ENCODE results near the gene GPATCH1.
"Not testable (repeated sequence)": the region's sequence is repeated elsewhere in the genome, so short reads cannot be mapped to it uniquely, and the experiment has no call there.

GPATCH1 gene

GRCh38 chr19:33118643-33119042 lies 37.7 kb downstream of the GPATCH1 start:
- no peak for DNase-seq (ENCODE audit: low spot score)

GRCh38 chr19:33124207-33125098 lies 43.5 kb downstream of the GPATCH1 start:
- no peak for DNase-seq (ENCODE audit: low spot score)

GRCh38 chr19:33125929-33126388 lies 45.0 kb downstream of the GPATCH1 start:
- DNase-seq (ENCODE audit: low spot score) = peak; percentile 78

GRCh38 chr19:33126712-33127111 lies 45.7 kb downstream of the GPATCH1 start:
- DNase-seq (ENCODE audit: low spot score) = not testable (repeated sequence)

- no peak for DNase-seq (ENCODE audit: low spot score)
Observed at GRCh38 chr19:33129901-33130300, 48.9 kb downstream of the GPATCH1 start.

- no peak for DNase-seq (ENCODE audit: low spot score)
Observed at GRCh38 chr19:33130433-33130832, 49.5 kb downstream of the GPATCH1 start.

GRCh38 chr19:33132021-33132420 lies 51.0 kb downstream of the GPATCH1 start, which contains the start of gene WDR88:
TSS of gene WDR88 (plus strand) at chr19:33132114. CDS start at chr19:33132170, 56 bp downstream.
- no peak for DNase-seq (ENCODE audit: low spot score)

- DNase-seq (ENCODE audit: low spot score) = no peak
Observed at GRCh38 chr19:33132425-33132824, 51.4 kb downstream of the GPATCH1 start.

GRCh38 chr19:33133438-33134031 lies 52.6 kb downstream of the GPATCH1 start:
- DNase-seq (ENCODE audit: low spot score) = no peak

- no peak for DNase-seq (ENCODE audit: low spot score)
Observed at GRCh38 chr19:33134571-33135041, 53.6 kb downstream of the GPATCH1 start.

- no peak for DNase-seq (ENCODE audit: low spot score)
Observed at GRCh38 chr19:33139165-33139564, 58.2 kb downstream of the GPATCH1 start.

GRCh38 chr19:33143897-33144405 lies 63.0 kb downstream of the GPATCH1 start:
- DNase-seq (ENCODE audit: low spot score) = peak; percentile 66

GRCh38 chr19:33146209-33146608 lies 65.2 kb downstream of the GPATCH1 start:
- no peak for DNase-seq (ENCODE audit: low spot score)

- DNase-seq (ENCODE audit: low spot score) = no peak
Observed at GRCh38 chr19:33147538-33147937, 66.6 kb downstream of the GPATCH1 start.

- no peak for DNase-seq (ENCODE audit: low spot score)
Observed at GRCh38 chr19:33150852-33151518, 70.0 kb downstream of the GPATCH1 start.

GRCh38 chr19:33152176-33152575 lies 71.2 kb downstream of the GPATCH1 start:
- no peak for DNase-seq (ENCODE audit: low spot score)

GRCh38 chr19:33152625-33153024 lies 71.6 kb downstream of the GPATCH1 start:
- not testable (repeated sequence) for DNase-seq (ENCODE audit: low spot score)

- not testable (repeated sequence) for DNase-seq (ENCODE audit: low spot score)
Observed at GRCh38 chr19:33154313-33154712, 73.3 kb downstream of the GPATCH1 start.

GRCh38 chr19:33156334-33156733 lies 75.4 kb downstream of the GPATCH1 start:
- peak; percentile 50 for DNase-seq (ENCODE audit: low spot score)

GRCh38 chr19:33157906-33158305 lies 76.9 kb downstream of the GPATCH1 start:
- no peak for DNase-seq (ENCODE audit: low spot score)

GRCh38 chr19:33158365-33158764 lies 77.4 kb downstream of the GPATCH1 start:
- no peak for DNase-seq (ENCODE audit: low spot score)

GRCh38 chr19:33159149-33159548 lies 78.2 kb downstream of the GPATCH1 start:
- no peak for DNase-seq (ENCODE audit: low spot score)

All from RKO (cell line).